Suprapubic skin (tissue), 3 donors: ENCODE data around the gene RTKN.

Experiments used
- POLR2A ChIP-seq, 2 donors: fragments of 450-650 bp; IDR thresholded peaks; one replicate each; pipeline ENCODE4 v1.6.1; 2017; ENCODE audit warnings: antibody characterized with exemption in 2 of 2, mild to moderate bottlenecking in 2 of 2, moderate library complexity in 2 of 2
- TF ChIP-seq, protein P1 (sequence below), 2 donors: fragments of 200-600 bp in 1 of 2; fragments of 450-650 bp in 1 of 2; sonication (generic) in 1 of 2; IDR thresholded peaks; one replicate each; pipeline ENCODE4 v1.5.1; 2016 to 2019; ENCODE audit warnings: antibody characterized with exemption in 2 of 2, mild to moderate bottlenecking in 1 of 2, moderate library complexity in 1 of 2

DNA sequence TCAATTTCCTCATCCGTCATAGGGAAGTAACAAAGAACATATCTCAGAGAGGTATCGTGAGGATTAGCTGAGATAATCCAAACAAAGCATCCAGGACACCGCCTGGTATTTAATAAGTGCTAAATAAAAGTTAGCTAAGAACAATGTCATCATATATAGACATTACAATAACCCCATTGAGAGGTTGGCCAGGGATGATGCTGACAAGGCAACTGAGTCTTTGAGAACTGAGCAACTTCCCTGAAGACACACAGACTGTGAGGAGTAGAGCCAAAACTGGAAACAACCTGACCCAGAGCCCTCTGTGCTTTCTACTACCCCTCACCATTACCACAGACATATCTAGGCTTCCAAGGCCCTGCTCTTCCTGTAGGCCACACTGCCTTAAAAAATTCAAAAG, 60.0 kb downstream of the RTKN start:
- TF ChIP-seq, protein P1, sequence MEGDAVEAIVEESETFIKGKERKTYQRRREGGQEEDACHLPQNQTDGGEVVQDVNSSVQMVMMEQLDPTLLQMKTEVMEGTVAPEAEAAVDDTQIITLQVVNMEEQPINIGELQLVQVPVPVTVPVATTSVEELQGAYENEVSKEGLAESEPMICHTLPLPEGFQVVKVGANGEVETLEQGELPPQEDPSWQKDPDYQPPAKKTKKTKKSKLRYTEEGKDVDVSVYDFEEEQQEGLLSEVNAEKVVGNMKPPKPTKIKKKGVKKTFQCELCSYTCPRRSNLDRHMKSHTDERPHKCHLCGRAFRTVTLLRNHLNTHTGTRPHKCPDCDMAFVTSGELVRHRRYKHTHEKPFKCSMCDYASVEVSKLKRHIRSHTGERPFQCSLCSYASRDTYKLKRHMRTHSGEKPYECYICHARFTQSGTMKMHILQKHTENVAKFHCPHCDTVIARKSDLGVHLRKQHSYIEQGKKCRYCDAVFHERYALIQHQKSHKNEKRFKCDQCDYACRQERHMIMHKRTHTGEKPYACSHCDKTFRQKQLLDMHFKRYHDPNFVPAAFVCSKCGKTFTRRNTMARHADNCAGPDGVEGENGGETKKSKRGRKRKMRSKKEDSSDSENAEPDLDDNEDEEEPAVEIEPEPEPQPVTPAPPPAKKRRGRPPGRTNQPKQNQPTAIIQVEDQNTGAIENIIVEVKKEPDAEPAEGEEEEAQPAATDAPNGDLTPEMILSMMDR (IDR thresholded peaks at IDR 0.05): no peak
- TF ChIP-seq POLR2A (IDR thresholded peaks at IDR 0.05): no peak
